ENCODE data around the gene MILR1. TPM values are rescaled to one million over a fixed set of nuclear protein-coding genes. Genes with fewer than 3 reads are reported as not detected.

Gene MILR1
- total RNA-seq, 4 donors from 2014 or later = 0.79 to 8.1 (median 1.8) TPM

DNA sequence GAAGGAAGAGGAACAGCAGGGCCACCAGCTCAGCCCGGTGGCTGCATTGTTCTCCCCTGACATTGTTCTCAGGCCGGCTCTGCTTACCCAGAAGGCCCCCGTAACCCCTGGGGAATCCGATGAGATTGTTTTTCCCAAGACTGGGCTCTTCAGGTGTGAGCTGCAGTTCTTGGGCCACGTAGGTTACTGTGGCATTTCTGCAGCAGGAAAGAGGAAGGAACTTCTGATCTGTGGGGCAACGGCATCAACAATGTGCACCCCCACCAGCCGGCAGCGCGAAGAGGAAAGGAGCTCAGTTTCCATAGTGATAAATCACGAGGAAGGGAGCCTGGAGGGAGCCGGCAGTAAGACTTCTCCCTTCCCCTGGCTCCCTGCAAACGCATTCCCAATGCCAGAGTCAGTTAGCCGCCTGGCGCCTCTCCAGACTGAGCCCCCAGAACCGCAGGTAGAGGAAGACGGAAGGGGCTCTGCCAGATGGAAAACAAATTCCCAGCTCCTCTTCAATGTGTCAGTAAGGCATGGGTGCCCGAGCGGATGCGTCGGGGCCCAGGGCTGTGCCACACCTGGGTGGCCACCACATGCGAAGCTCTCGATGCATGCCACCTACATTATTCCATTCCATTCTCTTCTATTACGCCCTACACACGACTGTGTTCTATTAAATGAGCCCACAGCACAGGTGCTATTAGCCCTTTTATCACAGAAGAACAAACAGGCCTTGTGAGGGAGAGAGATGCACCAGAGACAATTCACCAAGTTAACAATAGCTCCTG lies 36.7 kb upstream of the MILR1 start:
- intact Hi-C loops (cut with DNase I) = no loop called here
- no peak for DNase-seq
- no peaks in the 10 kb centered on the region for H3K9me3 ChIP-seq
- H3K27me3 ChIP-seq = no peaks in the 10 kb centered on the region
- H3K36me3 ChIP-seq = no peaks in the 10 kb centered on the region
- peaks cover 3 to 32% (median 3%) of the 10 kb centered on the region in 3 donors for H3K4me1 ChIP-seq
- WGBS, 2 donors = 38 to 42% methylated on average over 22 to 23 of the region's 24 CpGs
- TF ChIP-seq, protein P1, sequence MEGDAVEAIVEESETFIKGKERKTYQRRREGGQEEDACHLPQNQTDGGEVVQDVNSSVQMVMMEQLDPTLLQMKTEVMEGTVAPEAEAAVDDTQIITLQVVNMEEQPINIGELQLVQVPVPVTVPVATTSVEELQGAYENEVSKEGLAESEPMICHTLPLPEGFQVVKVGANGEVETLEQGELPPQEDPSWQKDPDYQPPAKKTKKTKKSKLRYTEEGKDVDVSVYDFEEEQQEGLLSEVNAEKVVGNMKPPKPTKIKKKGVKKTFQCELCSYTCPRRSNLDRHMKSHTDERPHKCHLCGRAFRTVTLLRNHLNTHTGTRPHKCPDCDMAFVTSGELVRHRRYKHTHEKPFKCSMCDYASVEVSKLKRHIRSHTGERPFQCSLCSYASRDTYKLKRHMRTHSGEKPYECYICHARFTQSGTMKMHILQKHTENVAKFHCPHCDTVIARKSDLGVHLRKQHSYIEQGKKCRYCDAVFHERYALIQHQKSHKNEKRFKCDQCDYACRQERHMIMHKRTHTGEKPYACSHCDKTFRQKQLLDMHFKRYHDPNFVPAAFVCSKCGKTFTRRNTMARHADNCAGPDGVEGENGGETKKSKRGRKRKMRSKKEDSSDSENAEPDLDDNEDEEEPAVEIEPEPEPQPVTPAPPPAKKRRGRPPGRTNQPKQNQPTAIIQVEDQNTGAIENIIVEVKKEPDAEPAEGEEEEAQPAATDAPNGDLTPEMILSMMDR (IDR thresholded peaks at IDR 0.05) = no peak
- no peak for TF ChIP-seq POLR2A (IDR thresholded peaks at IDR 0.05)
- H3K4me3 ChIP-seq = peak overlapping the region in 2 of 4 donors; percentile 10 to 51
- H3K27ac ChIP-seq = peak overlapping the region in 2 of 4 donors; percentile 73 to 74

DNA sequence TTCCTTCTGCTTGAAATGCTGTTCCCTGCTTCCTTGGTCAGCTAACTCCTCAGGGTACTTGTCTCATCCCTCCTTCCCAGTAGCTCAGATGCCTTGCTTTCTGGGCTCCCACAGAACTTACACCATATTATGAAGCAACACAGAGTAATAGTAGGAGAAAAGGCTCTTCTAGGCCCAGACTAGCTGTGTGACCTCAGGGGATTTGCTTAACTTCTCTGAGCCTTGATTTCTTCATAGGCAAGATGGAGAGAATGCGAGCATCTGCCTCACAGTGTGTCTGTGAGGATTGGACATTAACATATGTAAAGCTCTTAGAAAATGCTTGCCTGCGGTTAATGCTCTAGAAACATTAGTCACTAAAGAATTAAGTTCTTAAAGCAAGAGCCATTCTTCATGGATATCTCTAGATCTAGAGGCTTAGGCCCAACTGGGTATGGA lies 36.0 kb upstream of the MILR1 start:
- intact Hi-C loops (cut with DNase I) = no loop called here
- Histone ChIP-seq H3K4me3 (peak overlapping the region in 1 of 4 donors; percentile 51), H3K27ac (peak overlapping the region in 3 of 4 donors; percentile 3 to 74 (median 73)), H3K4me1 (peaks cover 3 to 32% (median 3%) of the 10 kb centered on the region in 3 donors), H3K27me3 (no peaks in the 10 kb centered on the region), H3K9me3 (no peaks in the 10 kb centered on the region), H3K36me3 (no peaks in the 10 kb centered on the region)
- TF ChIP-seq POLR2A (IDR thresholded peaks at IDR 0.05) = no peak
- TF ChIP-seq, protein P1 (IDR thresholded peaks at IDR 0.05) = no peak
- no peak for DNase-seq
- WGBS, 2 donors = 83 to 92% methylated on average over 2 of the region's 2 CpGs

DNA sequence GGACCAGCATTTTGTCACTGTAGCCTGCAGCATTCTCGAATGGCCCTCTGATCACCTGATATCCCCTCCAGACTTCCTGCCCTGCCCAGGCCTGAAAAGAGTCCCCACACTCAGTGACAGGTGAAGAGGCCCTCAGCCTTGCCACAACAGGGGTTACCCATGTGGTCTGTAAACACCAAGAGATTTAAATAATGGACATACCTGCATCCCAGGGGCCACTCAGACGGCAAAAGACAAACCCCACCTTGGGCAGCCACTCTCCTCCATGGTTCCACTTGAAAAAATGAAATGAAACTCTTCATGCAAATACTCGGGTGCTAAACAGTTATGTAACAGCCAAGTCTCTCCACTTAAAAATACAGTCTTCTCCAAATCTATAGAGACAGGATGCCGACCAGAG lies 35.4 kb upstream of the MILR1 start:
- no peak for DNase-seq
- peaks cover 3 to 34% (median 3%) of the 10 kb centered on the region in 3 donors for H3K4me1 ChIP-seq
- H3K27ac ChIP-seq = peak overlapping the region in 3 of 4 donors; percentile 3 to 74 (median 73)
- H3K27me3 ChIP-seq = no peaks in the 10 kb centered on the region
- H3K4me3 ChIP-seq = peak overlapping the region in 1 of 4 donors; percentile 51
- H3K9me3 ChIP-seq = no peaks in the 10 kb centered on the region
- H3K36me3 ChIP-seq = no peaks in the 10 kb centered on the region
- 60 to 62% methylated on average over 4 of the region's 4 CpGs for WGBS, 2 donors
- intact Hi-C loops (cut with DNase I) = no loop called here
- TF ChIP-seq, protein P1 (IDR thresholded peaks at IDR 0.05) = no peak
- TF ChIP-seq POLR2A (IDR thresholded peaks at IDR 0.05) = no peak

DNA sequence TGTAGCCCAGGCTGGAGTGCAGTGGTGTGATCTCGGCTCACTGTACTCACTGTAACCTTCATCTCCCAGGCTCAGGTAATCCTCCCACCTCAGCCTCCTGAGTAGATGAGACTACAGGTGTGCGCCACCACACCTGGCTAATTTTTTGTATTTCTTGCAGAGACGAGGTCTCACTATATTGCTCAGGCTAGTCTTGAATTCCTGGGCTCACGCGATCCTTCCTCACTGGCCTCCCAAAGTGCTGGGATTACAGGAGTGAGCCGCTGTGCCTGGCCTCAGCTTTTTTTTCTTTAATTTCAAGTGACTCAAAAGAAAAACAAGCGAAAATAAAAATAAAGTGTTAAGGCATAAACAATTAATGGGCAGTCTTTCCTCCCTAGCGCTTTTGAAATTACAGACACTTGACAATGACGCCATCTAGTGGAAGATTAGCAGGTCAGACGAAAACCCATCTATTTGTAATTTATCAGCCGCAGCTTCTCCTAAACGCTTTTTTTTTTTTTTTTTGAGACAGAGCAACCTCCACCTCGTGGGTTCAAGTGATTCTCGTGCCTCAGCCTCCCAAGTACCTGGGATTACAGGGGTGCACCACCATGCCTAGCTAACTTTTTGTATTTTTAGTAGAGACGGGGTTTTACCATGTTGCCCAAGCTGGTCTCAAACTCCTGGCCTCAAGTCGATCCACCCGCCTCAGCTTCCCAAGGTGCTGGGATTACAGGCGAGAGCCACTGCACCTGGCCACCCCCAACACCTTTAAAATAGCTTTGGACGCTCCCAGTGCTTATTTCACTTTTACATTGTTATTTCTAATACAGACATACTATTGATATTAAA lies 30.2 kb upstream of the MILR1 start:
- H3K36me3 ChIP-seq = no peaks in the 10 kb centered on the region
- H3K27me3 ChIP-seq = no peaks in the 10 kb centered on the region
- no peak for DNase-seq
- peak overlapping the region in 1 of 4 donors; percentile 16 for H3K4me3 ChIP-seq
- intact Hi-C loops (cut with DNase I) = loop anchor here (5.0 kb wide), 1 partner anchor 96 kb away; no protein-coding TSS in a partner anchor
- 28 to 33% methylated on average over 19 of the region's 19 CpGs for WGBS, 2 donors
- no peak overlapping the region for H3K27ac ChIP-seq
- peaks cover 0 to 12% (median 0%) of the 10 kb centered on the region in 3 donors for H3K4me1 ChIP-seq
- TF ChIP-seq, protein P1 (IDR thresholded peaks at IDR 0.05) = peak; percentile 64 to 78 (median 74)
- TF ChIP-seq POLR2A (IDR thresholded peaks at IDR 0.05) = no peak
- H3K9me3 ChIP-seq = no peaks in the 10 kb centered on the region
